AG09319 (cell line): ENCODE measurements around the gene CHMP6.
A peak's percentile ranks its signal among the peaks of the same experiment; 100 is the strongest.

Experiments
- DNase-seq: peaks from one replicate; pipeline ENCODE4 v3.0.0-alpha.2; 2010; ENCODE audit warnings: low read depth; ENCODE audit errors: extremely low read depth
- TF ChIP-seq, protein P1 (sequence below): IDR thresholded peaks from 2 replicates; pipeline ENCODE4 v1.5.1; 2011; ENCODE audit warnings: low read depth, mild to moderate bottlenecking, inconsistent platforms, low read length, moderate library complexity

Gene CHMP6

GRCh38 chr17:80957461-80957941 lies 34.1 kb upstream of the CHMP6 start:
- DNase-seq = no peak
- TF ChIP-seq, protein P1, sequence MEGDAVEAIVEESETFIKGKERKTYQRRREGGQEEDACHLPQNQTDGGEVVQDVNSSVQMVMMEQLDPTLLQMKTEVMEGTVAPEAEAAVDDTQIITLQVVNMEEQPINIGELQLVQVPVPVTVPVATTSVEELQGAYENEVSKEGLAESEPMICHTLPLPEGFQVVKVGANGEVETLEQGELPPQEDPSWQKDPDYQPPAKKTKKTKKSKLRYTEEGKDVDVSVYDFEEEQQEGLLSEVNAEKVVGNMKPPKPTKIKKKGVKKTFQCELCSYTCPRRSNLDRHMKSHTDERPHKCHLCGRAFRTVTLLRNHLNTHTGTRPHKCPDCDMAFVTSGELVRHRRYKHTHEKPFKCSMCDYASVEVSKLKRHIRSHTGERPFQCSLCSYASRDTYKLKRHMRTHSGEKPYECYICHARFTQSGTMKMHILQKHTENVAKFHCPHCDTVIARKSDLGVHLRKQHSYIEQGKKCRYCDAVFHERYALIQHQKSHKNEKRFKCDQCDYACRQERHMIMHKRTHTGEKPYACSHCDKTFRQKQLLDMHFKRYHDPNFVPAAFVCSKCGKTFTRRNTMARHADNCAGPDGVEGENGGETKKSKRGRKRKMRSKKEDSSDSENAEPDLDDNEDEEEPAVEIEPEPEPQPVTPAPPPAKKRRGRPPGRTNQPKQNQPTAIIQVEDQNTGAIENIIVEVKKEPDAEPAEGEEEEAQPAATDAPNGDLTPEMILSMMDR = no peak

- TF ChIP-seq, protein P1 = peak; percentile 12
- peak; percentile 83 for DNase-seq
Observed at GRCh38 chr17:80959330-80960036, 32.2 kb upstream of the CHMP6 start.

GRCh38 chr17:80960037-80960796 lies 31.4 kb upstream of the CHMP6 start:
- DNase-seq = no peak
- TF ChIP-seq, protein P1 = no peak

DNA sequence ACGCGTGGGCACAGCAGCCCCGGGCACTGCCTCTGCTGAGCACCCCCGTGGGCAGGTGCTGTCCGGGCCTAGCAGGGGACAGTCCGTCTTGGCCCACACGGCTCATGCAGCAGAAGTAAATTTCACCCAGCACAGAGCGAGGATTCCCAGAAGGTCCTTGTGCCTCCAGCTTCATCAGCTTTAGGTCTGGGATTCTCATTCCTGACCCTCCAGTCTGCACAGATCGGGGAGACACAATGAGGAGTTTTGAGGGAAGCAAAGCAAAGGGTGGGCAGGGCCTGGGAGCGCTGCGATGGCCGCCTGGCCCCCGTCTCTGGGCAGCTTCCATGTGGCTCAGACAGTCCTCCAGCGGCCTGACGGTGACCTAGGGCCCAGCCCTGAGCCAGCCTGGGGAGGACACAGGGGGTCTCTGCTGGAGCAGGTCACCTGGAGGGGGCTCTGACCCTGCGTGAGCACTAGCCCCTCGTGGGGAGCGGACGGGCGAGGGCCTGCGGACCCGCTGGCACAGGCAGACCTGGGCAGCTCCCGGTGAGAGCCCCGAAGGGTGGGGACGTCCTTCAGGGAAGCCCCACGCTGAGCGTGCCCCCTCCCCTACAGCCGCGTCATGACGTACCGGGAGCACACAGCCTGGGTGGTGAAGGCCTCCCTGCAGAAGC lies 30.7 kb upstream of the CHMP6 start:
- DNase-seq = no peak
- TF ChIP-seq, protein P1 = no peak

DNA sequence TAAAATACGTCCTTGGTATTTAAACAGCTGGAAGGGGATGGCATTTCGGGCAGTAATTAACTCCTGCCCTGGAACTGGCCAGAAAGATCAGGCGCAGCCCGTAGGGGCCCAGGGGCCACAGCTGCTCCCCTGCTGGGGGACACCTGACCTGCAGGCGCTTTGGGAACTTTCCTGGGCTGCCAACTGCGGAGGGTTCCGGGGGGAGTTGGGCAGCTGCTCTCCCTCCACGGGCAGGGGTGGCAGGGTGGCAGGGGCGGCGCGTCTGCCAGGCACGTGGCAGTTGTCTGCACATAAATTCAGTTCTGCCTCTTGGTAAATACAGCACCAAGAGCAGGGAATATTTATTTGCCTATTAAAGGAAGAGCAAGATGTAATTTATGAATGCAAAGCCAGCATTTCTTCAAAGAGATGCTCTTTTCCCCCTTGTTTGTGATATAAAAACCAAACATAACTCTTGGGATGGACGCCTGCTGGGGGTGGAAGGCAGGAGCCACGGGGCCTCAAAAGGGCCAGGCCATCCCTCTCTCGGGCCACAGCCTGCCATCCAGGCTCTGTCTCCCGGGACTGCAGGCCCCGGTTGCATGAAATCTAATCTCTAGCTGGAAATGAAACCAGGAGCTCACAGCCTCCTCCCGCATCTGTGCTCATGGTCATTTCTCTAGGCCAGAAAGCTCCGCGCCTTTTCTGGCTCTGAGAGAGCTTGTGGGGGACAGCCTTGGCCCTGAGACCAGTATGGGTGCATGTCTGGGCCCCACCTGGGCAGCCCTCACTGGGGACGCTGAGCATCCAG lies 29.9 kb upstream of the CHMP6 start:
- no peak for DNase-seq
- TF ChIP-seq, protein P1 = no peak

DNA sequence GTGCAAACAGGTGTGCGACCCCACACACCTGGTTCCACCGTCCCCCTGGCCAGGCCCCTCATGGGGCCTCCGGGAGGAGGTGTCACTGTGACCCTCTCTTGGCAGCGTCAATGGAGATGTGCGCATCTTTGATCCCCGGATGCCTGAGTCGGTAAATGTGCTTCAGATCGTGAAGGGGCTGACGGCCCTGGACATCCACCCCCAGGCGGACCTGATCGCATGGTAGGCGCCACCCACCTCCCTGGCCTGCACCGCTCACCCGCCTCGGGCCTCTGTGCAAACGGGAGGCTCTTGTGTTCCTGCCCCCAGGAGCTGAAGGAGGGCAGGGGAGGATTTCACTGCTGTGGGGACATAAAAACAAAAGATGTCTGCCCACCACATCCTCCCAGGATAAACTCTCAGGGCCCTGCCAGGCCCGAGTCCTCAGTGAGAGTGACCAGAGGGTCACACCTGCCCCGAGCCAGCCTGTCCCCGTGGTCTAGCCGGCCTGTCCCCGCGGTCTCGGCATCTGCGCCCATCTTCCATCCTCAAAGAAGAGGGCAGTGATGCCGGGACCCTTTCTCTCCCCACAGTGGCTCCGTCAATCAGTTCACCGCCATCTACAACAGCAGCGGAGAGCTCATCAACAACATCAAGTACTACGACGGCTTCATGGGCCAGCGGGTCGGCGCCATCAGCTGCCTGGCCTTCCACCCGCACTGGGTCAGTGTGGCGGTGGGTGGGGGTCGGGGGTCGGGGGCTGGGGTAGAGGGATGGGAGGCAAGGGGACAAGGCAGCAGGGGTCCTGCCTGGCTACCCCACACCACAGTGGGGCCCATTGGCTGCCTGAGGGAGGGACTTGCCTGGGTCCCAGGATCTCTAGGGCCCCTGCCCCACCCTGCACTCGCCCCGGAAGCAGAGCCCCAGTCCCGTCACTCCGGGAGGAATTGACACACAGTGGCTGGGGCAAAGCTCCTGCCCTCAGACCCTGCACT lies 29.0 kb upstream of the CHMP6 start:
- no peak for DNase-seq
- TF ChIP-seq, protein P1 = no peak
